GM12878 (cell line): ENCODE data around the gene MLXIPL. TPM values are rescaled to one million over a fixed set of nuclear protein-coding genes. Genes with fewer than 3 reads are reported as not detected.

Experiments
- ATAC-seq: fragments of 200-7000 bp; cut with Tn5 transposase; 3 replicates; pipeline ENCODE4 v1.9.1; 2020; ENCODE audit warnings: mild to moderate bottlenecking, moderate library complexity
- BruUV-seq: library from RNA; stranded (reverse); fragments of 400-500 nt; replicated peaks from 2 replicates; lab custom pipeline; 2021; lab: Mats Ljungman, UMichigan
- CTCF ChIA-PET: fragments of 300-600 bp; sonication (Branson Sonifier 250); formaldehyde crosslinking; extraction: SDS; loops from one replicate; lab custom pipeline; 2021; ENCODE audit warnings: inconsistent platforms; lab: Yijun Ruan, JAX
- POLR2A ChIA-PET: fragments of 350-600 bp; formaldehyde crosslinking; extraction: SDS; loops from one replicate; lab custom pipeline; 2021; ENCODE audit warnings: inconsistent platforms; lab: Charles Lee
- RAD21 ChIA-PET: fragments of 300-600 bp; sonication (Branson Sonifier 250); formaldehyde crosslinking; loops from one replicate; lab custom pipeline; 2023; ENCODE audit warnings: antibody characterized with exemption; ENCODE audit not compliant: unreplicated experiment; lab: Charles Lee
- SMC1A ChIA-PET: fragments of 300-600 bp; sonication (Branson Sonifier 250); formaldehyde crosslinking; loops from one replicate; lab custom pipeline; 2023; ENCODE audit not compliant: unreplicated experiment, uncharacterized antibody; lab: Charles Lee
- DNase-seq: peaks from one replicate; pipeline ENCODE4 v3.0.0-alpha.2; 2011; ENCODE audit warnings: low read depth, low spot score
- FAIRE-seq: peaks from 3 replicates; lab custom pipeline; 2011; peaks lifted over from hg19 to GRCh38; lab: Jason Lieb, UNC
- H2AFZ ChIP-seq: 2 replicates; pipeline ENCODE4 v1.6.0; 2011; ENCODE audit warnings: low read depth, low read length, control low read depth; ENCODE audit not compliant: control insufficient read depth
- H3K27ac ChIP-seq: 2 replicates; pipeline ENCODE4 v1.5.1; 2011; ENCODE audit warnings: control low read depth; ENCODE audit not compliant: control insufficient read depth, insufficient read depth
- H3K27me3 ChIP-seq, 2 experiments: replicated peaks in 1 of 2; 2 replicates each; pipeline versions ENCODE4 v1.6.0 to v1.6.1; 2011; ENCODE audit warnings: low read length in 1 of 2; ENCODE audit not compliant: control insufficient read depth in 2 of 2, insufficient read depth in 2 of 2
- H3K36me3 ChIP-seq, 2 experiments: 2 replicates each; pipeline ENCODE4 v1.5.1; 2011; ENCODE audit warnings: low read length in 1 of 2; ENCODE audit not compliant: control insufficient read depth in 2 of 2, insufficient read depth in 2 of 2
- H3K4me1 ChIP-seq: 2 replicates; pipeline ENCODE4 v1.6.1; 2011; ENCODE audit warnings: mild to moderate bottlenecking, low read length, moderate library complexity, mixed read lengths; ENCODE audit not compliant: control insufficient read depth, insufficient read depth
- H3K4me2 ChIP-seq: 2 replicates; pipeline ENCODE4 v1.6.0; 2011; ENCODE audit warnings: control low read depth; ENCODE audit not compliant: control insufficient read depth, insufficient read depth
- H3K4me3 ChIP-seq: fragments of 200-600 bp; sonication (generic); 2 replicates; pipeline ENCODE4 v1.5.1; 2016
- H3K79me2 ChIP-seq: 2 replicates; pipeline ENCODE4 v1.6.0; 2011; ENCODE audit warnings: low read length; ENCODE audit not compliant: control insufficient read depth, insufficient read depth
- H3K9ac ChIP-seq: 2 replicates; pipeline ENCODE4 v1.8.0; 2011; ENCODE audit warnings: low read length, control low read depth, mixed read lengths; ENCODE audit not compliant: control insufficient read depth, insufficient read depth
- H3K9me3 ChIP-seq: replicated peaks from 3 replicates; pipeline ENCODE4 v1.5.1; 2011; ENCODE audit warnings: mild to moderate bottlenecking, low read length; ENCODE audit not compliant: control insufficient read depth, insufficient read depth
- H4K20me1 ChIP-seq: 2 replicates; pipeline ENCODE4 v1.6.0; 2011; ENCODE audit not compliant: control insufficient read depth, insufficient read depth
- BACH1 ChIP-seq: fragments of 450-650 bp; IDR thresholded peaks from 2 replicates; pipeline ENCODE4 v1.6.1; 2017; ENCODE audit warnings: mild to moderate bottlenecking, borderline replicate concordance
- BMI1 ChIP-seq: fragments of 450-650 bp; IDR thresholded peaks from 2 replicates; pipeline ENCODE4 v1.6.1; 2016; ENCODE audit warnings: mild to moderate bottlenecking, moderate library complexity, borderline replicate concordance
- ESRRA ChIP-seq: IDR thresholded peaks from 2 replicates; pipeline ENCODE4 v1.6.1; 2012; ENCODE audit warnings: mild to moderate bottlenecking, low read length, improper control_type of control experiment
- HCFC1 ChIP-seq: fragments of 150-350 bp; IDR thresholded peaks from 2 replicates; pipeline ENCODE4 v1.6.1; 2014; ENCODE audit warnings: low read length
- KDM1A ChIP-seq: fragments of 200-600 bp; sonication (generic); IDR thresholded peaks from 2 replicates; pipeline ENCODE4 v1.6.1; 2016; ENCODE audit warnings: borderline replicate concordance
- KLF5 ChIP-seq: fragments of 450-650 bp; IDR thresholded peaks from 2 replicates; pipeline ENCODE4 v1.6.1; 2014; ENCODE audit warnings: mild to moderate bottlenecking; ENCODE audit not compliant: partially characterized antibody
- MYB ChIP-seq: fragments of 150-350 bp; IDR thresholded peaks from 2 replicates; pipeline ENCODE4 v1.6.1; 2014; ENCODE audit warnings: mild to moderate bottlenecking, low read depth, low read length, borderline replicate concordance
- SMAD5 ChIP-seq: IDR thresholded peaks from 2 replicates; pipeline ENCODE4 v1.6.1; 2016; ENCODE audit warnings: antibody characterized with exemption, low read depth
- SPI1 ChIP-seq: IDR thresholded peaks from 2 replicates; pipeline ENCODE4 v1.6.1; 2011; ENCODE audit warnings: low read depth, mild to moderate bottlenecking, low read length, moderate library complexity, borderline replicate concordance; ENCODE audit not compliant: insufficient read depth
- STAT1 ChIP-seq: fragments of 450-650 bp; conservative IDR thresholded peaks from 2 replicates; pipeline ENCODE4 v1.6.1; 2014; ENCODE audit warnings: antibody characterized with exemption, mild to moderate bottlenecking
- YY1 ChIP-seq: IDR thresholded peaks from 2 replicates; pipeline ENCODE4 v1.6.1; 2011; ENCODE audit warnings: low read depth, mild to moderate bottlenecking, low read length
- ZNF207 ChIP-seq: fragments of 450-650 bp; IDR thresholded peaks from 2 replicates; pipeline ENCODE4 v1.6.1; 2014; ENCODE audit warnings: antibody characterized with exemption, mild to moderate bottlenecking, borderline replicate concordance
- WGBS: methylation state at CpG from one replicate; pipeline ENCODE4 v1.1.6; 2016; ENCODE audit warnings: low lambda C conversion rate; ENCODE audit not compliant: insufficient replicate concordance, insufficient coverage; ENCODE audit errors: missing lambda C conversion rate; 5-methylcytosine and 5-hydroxymethylcytosine counted together
- in situ Hi-C: fragments of 300-500 bp; cut with MboI; formaldehyde crosslinking; loops from 9 replicates; pipeline ENCODE4 v1.14.3; 2018; ENCODE audit warnings: mixed read lengths
- intact Hi-C: fragments of 100-400 bp; cut with micrococcal nuclease; formaldehyde crosslinking; loops from one replicate; pipeline ENCODE4 v1.14.2; 2022; ENCODE audit not compliant: unreplicated experiment
- polyA plus RNA-seq, 11 experiments: library from polyadenylated mRNA; depleted of rRNA in 4 of 11; unstranded in 6 of 11; stranded (reverse) in 5 of 11; fragments of >200 nt; fragmentation: Nextera tagmentation in 4 of 11; fragmentation: Illumina TruSeq in 1 of 11; extraction: Ambion mirVana in 4 of 11; extraction: Trizol in 1 of 11; gene quantifications; 1 replicate in 1 of 11; 2 replicates in 10 of 11; pipeline versions ENCODE4 v1.2.1 to v1.2.3, GENCODE V29; 2011 to 2016; ENCODE audit warnings: inconsistent platforms in 2 of 11, missing spikeins in 2 of 11, low read depth in 1 of 11
- total RNA-seq, 4 experiments: library from RNA; depleted of rRNA in 3 of 4; stranded (reverse); fragments of >200 nt in 3 of 4; fragmentation: Illumina TruSeq in 1 of 4; extraction: Trizol in 1 of 4; gene quantifications; 2 replicates each; pipeline versions ENCODE4 v1.2.1 to v1.2.3, GENCODE V29; 2013 to 2021
- TF ChIP-seq, protein P1 (sequence below): IDR thresholded peaks from 2 replicates; pipeline ENCODE4 v1.6.1; 2012; ENCODE audit warnings: improper control_type of control experiment, low read depth, low read length; ENCODE audit not compliant: insufficient replicate concordance
- TF ChIP-seq, protein P2 (sequence below): fragments of 450-650 bp; IDR thresholded peaks from 2 replicates; pipeline ENCODE4 v1.6.1; 2016; ENCODE audit warnings: mild to moderate bottlenecking, moderate library complexity, borderline replicate concordance

MLXIPL gene
- total and polyA plus RNA-seq, 10 of the 15 experiments (the other 5 are each of a cell fraction or from before 2014, with no cell fraction given) = 0.21 TPM; not detected in 9

DNA sequence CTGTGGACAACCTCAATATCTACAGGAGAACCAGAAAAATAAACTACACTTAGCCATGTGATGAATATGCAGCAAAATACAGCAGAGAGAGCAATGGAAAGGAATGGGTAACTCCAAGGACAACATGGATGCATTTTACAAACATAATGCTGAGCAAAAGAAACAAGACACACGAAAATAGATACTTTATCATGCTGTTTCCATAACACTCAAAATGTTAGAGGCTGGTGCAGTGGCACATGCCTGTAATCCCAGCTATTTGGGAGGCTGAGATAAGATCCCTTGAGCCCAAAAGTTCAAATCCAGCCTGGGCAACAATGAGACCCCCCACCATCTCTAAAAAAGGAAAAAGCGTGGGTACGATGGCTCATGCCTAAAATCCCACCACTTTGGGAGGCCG, 75.1 kb downstream of the MLXIPL start:
- H3K9ac ChIP-seq = no peak overlapping the region
- H3K79me2 ChIP-seq = peaks cover 26% of the 10 kb centered on the region
- H3K4me1 ChIP-seq = peaks cover 4% of the 10 kb centered on the region
- no peak overlapping the region for H3K4me3 ChIP-seq
- ChIA-PET CTCF (interaction anchor here (1.9 kb wide), 1 partner anchor 10 kb away, joined by 5 read pairs; no protein-coding TSS in a partner anchor), RAD21 (interaction anchor here (0.7 kb wide), 1 partner anchor 28 kb away, joined by 4 read pairs; no protein-coding TSS in a partner anchor), POLR2A (interaction anchor here (0.5 kb wide), 1 partner anchor 28 kb away, joined by 4 read pairs; the partner anchor contains the start of gene BAZ1B), SMC1A (interaction anchor here (1.2 to 1.5 kb wide), 2 partner anchors 11 to 13 kb away, joined by 3 to 4 read pairs; no protein-coding TSS in a partner anchor)
- 97% methylated on average over 4 of the region's 4 CpGs for WGBS
- in situ Hi-C loops = no loop called here
- no peak overlapping the region for H2AFZ ChIP-seq
- peaks cover 3% of the 10 kb centered on the region; the same call in 1 of the 2 replicates for H4K20me1 ChIP-seq
- intact Hi-C loops = no loop called here
- no peak for FAIRE-seq
- H3K9me3 ChIP-seq = no peaks in the 10 kb centered on the region
- no peak overlapping the region for H3K4me2 ChIP-seq
- BruUV-seq = no TSS peak
- no peak for DNase-seq
- H3K27ac ChIP-seq = no peak overlapping the region
- no peaks in the 10 kb centered on the region for H3K27me3 ChIP-seq
- no peak for ATAC-seq
- peaks cover 2 to 24% of the 10 kb centered on the region in 2 experiments for H3K36me3 ChIP-seq
- TF ChIP-seq STAT1 = no peak
- TF ChIP-seq BACH1 = no peak
- no peak for TF ChIP-seq KLF5
- no peak for TF ChIP-seq SMAD5
- no peak for TF ChIP-seq BMI1
- no peak for TF ChIP-seq YY1
- TF ChIP-seq MYB = no peak
- TF ChIP-seq, protein P1, sequence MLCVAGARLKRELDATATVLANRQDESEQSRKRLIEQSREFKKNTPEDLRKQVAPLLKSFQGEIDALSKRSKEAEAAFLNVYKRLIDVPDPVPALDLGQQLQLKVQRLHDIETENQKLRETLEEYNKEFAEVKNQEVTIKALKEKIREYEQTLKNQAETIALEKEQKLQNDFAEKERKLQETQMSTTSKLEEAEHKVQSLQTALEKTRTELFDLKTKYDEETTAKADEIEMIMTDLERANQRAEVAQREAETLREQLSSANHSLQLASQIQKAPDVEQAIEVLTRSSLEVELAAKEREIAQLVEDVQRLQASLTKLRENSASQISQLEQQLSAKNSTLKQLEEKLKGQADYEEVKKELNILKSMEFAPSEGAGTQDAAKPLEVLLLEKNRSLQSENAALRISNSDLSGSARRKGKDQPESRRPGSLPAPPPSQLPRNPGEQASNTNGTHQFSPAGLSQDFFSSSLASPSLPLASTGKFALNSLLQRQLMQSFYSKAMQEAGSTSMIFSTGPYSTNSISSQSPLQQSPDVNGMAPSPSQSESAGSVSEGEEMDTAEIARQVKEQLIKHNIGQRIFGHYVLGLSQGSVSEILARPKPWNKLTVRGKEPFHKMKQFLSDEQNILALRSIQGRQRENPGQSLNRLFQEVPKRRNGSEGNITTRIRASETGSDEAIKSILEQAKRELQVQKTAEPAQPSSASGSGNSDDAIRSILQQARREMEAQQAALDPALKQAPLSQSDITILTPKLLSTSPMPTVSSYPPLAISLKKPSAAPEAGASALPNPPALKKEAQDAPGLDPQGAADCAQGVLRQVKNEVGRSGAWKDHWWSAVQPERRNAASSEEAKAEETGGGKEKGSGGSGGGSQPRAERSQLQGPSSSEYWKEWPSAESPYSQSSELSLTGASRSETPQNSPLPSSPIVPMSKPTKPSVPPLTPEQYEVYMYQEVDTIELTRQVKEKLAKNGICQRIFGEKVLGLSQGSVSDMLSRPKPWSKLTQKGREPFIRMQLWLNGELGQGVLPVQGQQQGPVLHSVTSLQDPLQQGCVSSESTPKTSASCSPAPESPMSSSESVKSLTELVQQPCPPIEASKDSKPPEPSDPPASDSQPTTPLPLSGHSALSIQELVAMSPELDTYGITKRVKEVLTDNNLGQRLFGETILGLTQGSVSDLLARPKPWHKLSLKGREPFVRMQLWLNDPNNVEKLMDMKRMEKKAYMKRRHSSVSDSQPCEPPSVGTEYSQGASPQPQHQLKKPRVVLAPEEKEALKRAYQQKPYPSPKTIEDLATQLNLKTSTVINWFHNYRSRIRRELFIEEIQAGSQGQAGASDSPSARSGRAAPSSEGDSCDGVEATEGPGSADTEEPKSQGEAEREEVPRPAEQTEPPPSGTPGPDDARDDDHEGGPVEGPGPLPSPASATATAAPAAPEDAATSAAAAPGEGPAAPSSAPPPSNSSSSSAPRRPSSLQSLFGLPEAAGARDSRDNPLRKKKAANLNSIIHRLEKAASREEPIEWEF = no peak
- no peak for TF ChIP-seq ESRRA
- TF ChIP-seq, protein P2, sequence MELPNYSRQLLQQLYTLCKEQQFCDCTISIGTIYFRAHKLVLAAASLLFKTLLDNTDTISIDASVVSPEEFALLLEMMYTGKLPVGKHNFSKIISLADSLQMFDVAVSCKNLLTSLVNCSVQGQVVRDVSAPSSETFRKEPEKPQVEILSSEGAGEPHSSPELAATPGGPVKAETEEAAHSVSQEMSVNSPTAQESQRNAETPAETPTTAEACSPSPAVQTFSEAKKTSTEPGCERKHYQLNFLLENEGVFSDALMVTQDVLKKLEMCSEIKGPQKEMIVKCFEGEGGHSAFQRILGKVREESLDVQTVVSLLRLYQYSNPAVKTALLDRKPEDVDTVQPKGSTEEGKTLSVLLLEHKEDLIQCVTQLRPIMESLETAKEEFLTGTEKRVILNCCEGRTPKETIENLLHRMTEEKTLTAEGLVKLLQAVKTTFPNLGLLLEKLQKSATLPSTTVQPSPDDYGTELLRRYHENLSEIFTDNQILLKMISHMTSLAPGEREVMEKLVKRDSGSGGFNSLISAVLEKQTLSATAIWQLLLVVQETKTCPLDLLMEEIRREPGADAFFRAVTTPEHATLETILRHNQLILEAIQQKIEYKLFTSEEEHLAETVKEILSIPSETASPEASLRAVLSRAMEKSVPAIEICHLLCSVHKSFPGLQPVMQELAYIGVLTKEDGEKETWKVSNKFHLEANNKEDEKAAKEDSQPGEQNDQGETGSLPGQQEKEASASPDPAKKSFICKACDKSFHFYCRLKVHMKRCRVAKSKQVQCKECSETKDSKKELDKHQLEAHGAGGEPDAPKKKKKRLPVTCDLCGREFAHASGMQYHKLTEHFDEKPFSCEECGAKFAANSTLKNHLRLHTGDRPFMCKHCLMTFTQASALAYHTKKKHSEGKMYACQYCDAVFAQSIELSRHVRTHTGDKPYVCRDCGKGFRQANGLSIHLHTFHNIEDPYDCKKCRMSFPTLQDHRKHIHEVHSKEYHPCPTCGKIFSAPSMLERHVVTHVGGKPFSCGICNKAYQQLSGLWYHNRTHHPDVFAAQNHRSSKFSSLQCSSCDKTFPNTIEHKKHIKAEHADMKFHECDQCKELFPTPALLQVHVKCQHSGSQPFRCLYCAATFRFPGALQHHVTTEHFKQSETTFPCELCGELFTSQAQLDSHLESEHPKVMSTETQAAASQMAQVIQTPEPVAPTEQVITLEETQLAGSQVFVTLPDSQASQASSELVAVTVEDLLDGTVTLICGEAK = no peak
- TF ChIP-seq KDM1A = no peak
- TF ChIP-seq SPI1 = no peak
- no peak for TF ChIP-seq HCFC1
- no peak for TF ChIP-seq ZNF207
